ENCODE measurements around the gene RPL15.
"Not testable (repeated sequence)": the region's sequence is repeated elsewhere in the genome, so short reads cannot be mapped to it uniquely, and the experiment has no call there.

RPL15 gene

DNA sequence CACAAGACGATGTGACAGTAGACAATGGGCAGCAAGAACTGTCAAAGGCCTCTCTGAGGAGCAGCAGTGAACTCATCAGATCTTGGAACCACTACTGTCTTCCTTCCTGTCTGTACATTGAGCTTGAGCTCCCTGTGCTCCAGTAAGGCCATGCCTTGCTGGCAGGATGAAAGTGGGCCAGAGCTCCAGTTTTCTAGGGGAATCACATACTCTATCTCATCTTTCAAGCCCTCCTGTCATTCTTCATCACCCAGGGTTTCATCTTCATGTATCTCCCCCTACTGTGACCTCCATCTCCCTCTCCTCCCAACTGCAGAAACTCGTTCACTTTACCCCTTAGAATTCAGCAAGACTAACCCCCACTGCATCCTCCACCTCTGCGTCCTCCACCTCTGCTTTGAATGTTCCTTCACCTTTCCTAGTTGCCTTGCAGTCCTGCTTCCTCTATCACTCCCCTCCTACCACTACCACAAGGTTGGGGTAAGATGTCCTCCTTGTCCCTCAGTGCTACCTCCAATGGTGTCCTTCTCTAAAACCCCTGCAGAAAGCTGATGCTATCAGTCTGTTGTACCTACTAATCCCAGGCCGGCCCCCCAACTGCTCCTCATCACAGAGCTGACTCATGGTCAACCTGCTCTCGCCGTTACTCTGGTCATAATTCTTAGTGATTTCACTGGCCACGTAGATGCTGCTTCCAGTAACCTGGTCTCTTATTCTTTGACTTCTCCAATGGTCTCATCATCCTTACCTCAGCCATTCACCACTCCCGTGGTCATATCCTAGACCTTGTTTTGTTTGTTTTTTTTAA, 22.5 kb upstream of the RPL15 start:
- no peaks in the 10 kb centered on the region for H3K27me3 ChIP-seq (replicated peaks)
- in situ Hi-C loops (cut with HindIII; ENCODE audit: low pct_ligation_motif_present, low sequenced_read_pairs) = no loop called here
- peaks cover 8% of the 10 kb centered on the region for H3K36me3 ChIP-seq (replicated peaks)
- H3K27ac ChIP-seq = no peak overlapping the region
- H3K4me3 ChIP-seq (ENCODE audit: low read depth, low read length) = no peak overlapping the region
- no peak for DNase-seq
- TF ChIP-seq, protein P1, sequence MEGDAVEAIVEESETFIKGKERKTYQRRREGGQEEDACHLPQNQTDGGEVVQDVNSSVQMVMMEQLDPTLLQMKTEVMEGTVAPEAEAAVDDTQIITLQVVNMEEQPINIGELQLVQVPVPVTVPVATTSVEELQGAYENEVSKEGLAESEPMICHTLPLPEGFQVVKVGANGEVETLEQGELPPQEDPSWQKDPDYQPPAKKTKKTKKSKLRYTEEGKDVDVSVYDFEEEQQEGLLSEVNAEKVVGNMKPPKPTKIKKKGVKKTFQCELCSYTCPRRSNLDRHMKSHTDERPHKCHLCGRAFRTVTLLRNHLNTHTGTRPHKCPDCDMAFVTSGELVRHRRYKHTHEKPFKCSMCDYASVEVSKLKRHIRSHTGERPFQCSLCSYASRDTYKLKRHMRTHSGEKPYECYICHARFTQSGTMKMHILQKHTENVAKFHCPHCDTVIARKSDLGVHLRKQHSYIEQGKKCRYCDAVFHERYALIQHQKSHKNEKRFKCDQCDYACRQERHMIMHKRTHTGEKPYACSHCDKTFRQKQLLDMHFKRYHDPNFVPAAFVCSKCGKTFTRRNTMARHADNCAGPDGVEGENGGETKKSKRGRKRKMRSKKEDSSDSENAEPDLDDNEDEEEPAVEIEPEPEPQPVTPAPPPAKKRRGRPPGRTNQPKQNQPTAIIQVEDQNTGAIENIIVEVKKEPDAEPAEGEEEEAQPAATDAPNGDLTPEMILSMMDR (IDR thresholded peaks at IDR 0.05; ENCODE audit: low read depth, low read length, missing control alignments) = no peak

DNA sequence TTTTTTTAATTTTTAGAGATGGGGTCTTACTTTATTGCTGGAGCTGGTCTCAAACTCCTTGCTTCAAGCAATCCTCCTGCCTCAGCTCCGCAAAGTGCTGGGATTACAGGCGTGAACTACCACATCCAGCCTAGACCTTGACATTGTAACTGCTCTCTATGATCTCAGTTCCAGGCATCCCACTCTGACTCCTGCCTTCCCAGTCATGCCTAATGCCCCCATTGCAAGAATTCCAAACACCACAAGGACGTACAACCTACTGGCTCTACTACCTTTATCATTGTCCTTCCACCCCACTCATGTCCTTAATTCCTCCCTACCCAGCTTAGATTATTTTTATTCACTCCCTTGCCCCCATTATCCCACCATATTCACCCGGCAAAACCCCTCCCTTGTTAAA, 21.8 kb upstream of the RPL15 start:
- in situ Hi-C loops (cut with HindIII; ENCODE audit: low pct_ligation_motif_present, low sequenced_read_pairs) = no loop called here
- TF ChIP-seq, protein P1 (IDR thresholded peaks at IDR 0.05; ENCODE audit: low read depth, low read length, missing control alignments) = no peak
- Histone ChIP-seq H3K27me3 (replicated peaks) (no peaks in the 10 kb centered on the region), H3K27ac (no peak overlapping the region), H3K36me3 (replicated peaks) (peaks cover 12% of the 10 kb centered on the region), H3K4me3 (ENCODE audit: low read depth, low read length) (no peak overlapping the region)
- no peak for DNase-seq

DNA sequence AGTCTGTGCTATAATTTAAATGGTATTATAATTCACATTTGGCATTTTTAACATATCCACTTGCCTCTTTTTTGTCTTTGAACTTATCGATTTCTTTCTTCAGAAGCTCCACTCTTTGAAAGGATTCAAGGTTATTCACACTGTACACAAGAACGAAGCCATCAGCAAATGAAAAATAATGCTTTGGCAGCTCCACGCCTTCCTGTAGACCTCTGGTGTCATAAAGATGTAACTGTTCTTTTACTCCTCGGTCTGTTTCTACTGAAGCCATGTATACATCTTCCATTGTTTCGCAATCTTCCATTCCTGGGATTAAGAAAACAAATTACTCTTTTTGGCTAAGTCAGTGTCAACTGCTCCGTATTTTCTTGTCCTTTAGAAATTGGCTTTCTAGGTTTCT, 16.2 kb upstream of the RPL15 start:
- in situ Hi-C loops (cut with HindIII; ENCODE audit: low pct_ligation_motif_present, low sequenced_read_pairs) = no loop called here
- H3K36me3 ChIP-seq (replicated peaks) = peaks cover 11% of the 10 kb centered on the region
- DNase-seq = no peak

GRCh38 chr3:23904545-23904944, 12.4 kb upstream of the RPL15 start:
- DNase-seq = no peak
- Histone ChIP-seq H3K27me3 (replicated peaks) (no peaks in the 10 kb centered on the region), H3K4me3 (ENCODE audit: low read depth, low read length) (no peak overlapping the region), H3K27ac (no peak overlapping the region), H3K36me3 (replicated peaks) (peaks cover 5% of the 10 kb centered on the region)
- in situ Hi-C loops (cut with HindIII; ENCODE audit: low pct_ligation_motif_present, low sequenced_read_pairs) = no loop called here
- TF ChIP-seq, protein P1 (IDR thresholded peaks at IDR 0.05; ENCODE audit: low read depth, low read length, missing control alignments) = no peak

More for the DNA sequence above, 16.2 kb upstream of the RPL15 start:
- Histone ChIP-seq H3K27ac (no peak overlapping the region), H3K4me3 (ENCODE audit: low read depth, low read length) (no peak overlapping the region), H3K27me3 (replicated peaks) (no peaks in the 10 kb centered on the region)
- TF ChIP-seq, protein P1 (IDR thresholded peaks at IDR 0.05; ENCODE audit: low read depth, low read length, missing control alignments) = peak; percentile 25

GRCh38 chr3:23909341-23909740, 7.6 kb upstream of the RPL15 start:
- H3K27me3 ChIP-seq (replicated peaks) = no peaks in the 10 kb centered on the region
- peaks cover 5% of the 10 kb centered on the region for H3K36me3 ChIP-seq (replicated peaks)
- no peak for DNase-seq
- no peak overlapping the region for H3K27ac ChIP-seq
- TF ChIP-seq, protein P1 (IDR thresholded peaks at IDR 0.05; ENCODE audit: low read depth, low read length, missing control alignments) = no peak
- no peak overlapping the region for H3K4me3 ChIP-seq (ENCODE audit: low read depth, low read length)
- in situ Hi-C loops (cut with HindIII; ENCODE audit: low pct_ligation_motif_present, low sequenced_read_pairs) = no loop called here

DNA sequence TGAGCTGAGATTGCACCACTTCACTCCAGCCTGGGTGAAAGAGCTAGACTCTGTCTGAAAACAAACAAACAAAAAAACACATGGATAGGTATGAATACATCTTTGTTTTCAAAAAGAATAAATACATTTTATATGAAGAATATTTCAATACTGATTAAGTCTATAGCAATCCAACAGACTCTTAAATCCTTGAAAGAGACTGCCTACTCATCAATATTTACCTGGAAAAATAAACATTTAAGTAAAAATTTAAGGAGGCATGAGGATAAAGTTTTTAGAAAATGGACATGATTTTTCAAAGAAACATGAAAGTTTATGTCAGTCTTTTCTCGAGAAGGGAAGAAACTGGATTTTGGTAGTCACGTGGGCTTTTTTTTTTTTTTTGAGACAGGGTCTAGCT, 5.5 kb upstream of the RPL15 start:
- no peak for DNase-seq
- in situ Hi-C loops (cut with HindIII; ENCODE audit: low pct_ligation_motif_present, low sequenced_read_pairs) = no loop called here
- Histone ChIP-seq H3K36me3 (replicated peaks) (peaks cover 5% of the 10 kb centered on the region), H3K27me3 (replicated peaks) (no peaks in the 10 kb centered on the region), H3K27ac (no peak overlapping the region), H3K4me3 (ENCODE audit: low read depth, low read length) (no peak overlapping the region)
- TF ChIP-seq, protein P1 (IDR thresholded peaks at IDR 0.05; ENCODE audit: low read depth, low read length, missing control alignments) = no peak

GRCh38 chr3:23912335-23912734, 4.6 kb upstream of the RPL15 start:
- H3K27me3 ChIP-seq (replicated peaks); in situ Hi-C loops (cut with HindIII; ENCODE audit: low pct_ligation_motif_present, low sequenced_read_pairs); DNase-seq: not testable (repeated sequence)

More at GRCh38 chr3:23912335-23912734, 4.6 kb upstream of the RPL15 start:
- not testable (repeated sequence) for H3K36me3 ChIP-seq (replicated peaks); H3K27ac ChIP-seq; H3K4me3 ChIP-seq (ENCODE audit: low read depth, low read length)
